OCI-LY3 (cell line): ENCODE data around the gene STIM2.
A peak's percentile ranks its signal among the peaks of the same experiment; 100 is the strongest.

ENCODE experiments used
- CTCF ChIP-seq: fragments of 200-600, 300-600 bp; sonication (generic); IDR thresholded peaks from 2 replicates; pipeline ENCODE4 v1.5.1; 2014; ENCODE audit warnings: antibody characterized with exemption, low read length, low read depth
- EZH2phosphoT487 ChIP-seq: fragments of 200-600 bp; shearing (Covaris generic); IDR thresholded peaks from 2 replicates; pipeline ENCODE4 v1.6.1; 2018; ENCODE audit warnings: antibody characterized with exemption, mixed run types, low read depth

- TF ChIP-seq CTCF: peak; percentile 57
- no peak for TF ChIP-seq EZH2phosphoT487
Measured at GRCh38 chr4:27000820-27001219, 140.2 kb downstream of the STIM2 start.
